ENCODE results near the gene ZNF497.

GRCh38 chr19:58406818-58407657, 44.5 kb upstream of the ZNF497 start:
- TF ChIP-seq DPF2 (IDR thresholded peaks at IDR 0.05) (no peak), TBL1XR1 (IDR thresholded peaks at IDR 0.05; ENCODE audit: low read depth, low read length) (no peak), FOXM1 (IDR thresholded peaks at IDR 0.05; ENCODE audit: low read depth, low read length) (no peak)

Measured in GM12878 (cell line).